A549 treated with RU486 at 1 μM for 4 hours (cell line): ENCODE data around the gene PPM1E. TPM values are rescaled to one million over a fixed set of nuclear protein-coding genes. Genes with fewer than 3 reads are reported as not detected.

Experiments used
- total RNA-seq: library from RNA; stranded (reverse); fragments of 200-300 nt; extraction: Qiagen RNA extraction; gene quantifications from 5 replicates; pipeline ENCODE4 v1.2.3, GENCODE V29; 2022; ENCODE audit warnings: low read depth

Gene PPM1E
- total RNA-seq: 0.03 to 0.09 TPM (median 0.06 TPM) in 5 replicates

GRCh38 chr17:58755577-58756245 is at the start of gene PPM1E:
Gene PPM1E (plus strand): TSS chr17:58755854.

Other genes with a start within 250 kb of the PPM1E start
- gene MTMR4, start 241.2 kb upstream of the PPM1E start, total RNA-seq: 5.8 to 8.9 TPM (median 8.7 TPM) in 5 replicates
- gene TEX14, start 63.8 kb upstream of the PPM1E start, total RNA-seq: 0.03 to 0.23 TPM (median 0.10 TPM) in 4 of 5 replicates, not detected in the other
- gene RAD51C, start 63.3 kb upstream of the PPM1E start, total RNA-seq: 52.1 to 61.3 TPM (median 56.8 TPM) in 5 replicates